GM23338 (cell line): ENCODE data around the gene ILKAP.

Experiments used
- CREB1 ChIP-seq: fragments of 250-450 bp; sonication (Bioruptor Pico); IDR thresholded peaks from 2 replicates; pipeline ENCODE4 v1.5.0; 2020; ENCODE audit warnings: low read depth, mild to moderate bottlenecking, moderate library complexity
- CTCF ChIP-seq, 2 experiments: fragments of 200-600 bp in 1 of 2; sonication (generic) in 1 of 2; conservative IDR thresholded peaks; 2 replicates each; pipeline versions ENCODE4 v1.5.1 to v1.6.1; 2016 to 2017; ENCODE audit warnings: antibody characterized with exemption in 2 of 2, low read depth in 2 of 2, mild to moderate bottlenecking in 2 of 2, moderate library complexity in 1 of 2
- EZH2 ChIP-seq: fragments of 200-600 bp; sonication (generic); IDR thresholded peaks from one replicate; pipeline ENCODE4 v1.8.0; 2017; ENCODE audit warnings: antibody characterized with exemption, mild to moderate bottlenecking, low read depth; ENCODE audit not compliant: unreplicated experiment
- EZH2phosphoT487 ChIP-seq: fragments of 200-600 bp; sonication (generic); IDR thresholded peaks from one replicate; pipeline ENCODE4 v1.8.1; 2018; ENCODE audit warnings: antibody characterized with exemption; ENCODE audit not compliant: unreplicated experiment
- JUNB ChIP-seq: IDR thresholded peaks from one replicate; pipeline ENCODE4 v1.6.1; 2016; ENCODE audit warnings: antibody characterized with exemption; ENCODE audit not compliant: unreplicated experiment
- NANOG ChIP-seq: IDR thresholded peaks from 2 replicates; pipeline ENCODE4 v1.6.1; 2016; ENCODE audit warnings: antibody characterized with exemption, borderline replicate concordance
- POLR2AphosphoS5 ChIP-seq: IDR thresholded peaks from 2 replicates; pipeline ENCODE4 v1.6.1; 2016; ENCODE audit warnings: antibody characterized with exemption, low read depth
- REST ChIP-seq: IDR thresholded peaks from one replicate; pipeline ENCODE4 v1.6.1; 2018; ENCODE audit warnings: antibody characterized with exemption; ENCODE audit not compliant: unreplicated experiment
- ZNF114 ChIP-seq: fragments of 250-450 bp; sonication (Bioruptor Pico); IDR thresholded peaks from 2 replicates; pipeline ENCODE4 v1.5.0; 2020; ENCODE audit warnings: mild to moderate bottlenecking, moderate library complexity
- ZNF331 ChIP-seq: fragments of 250-450 bp; sonication (Bioruptor Pico); IDR thresholded peaks from 2 replicates; pipeline ENCODE4 v1.5.0; 2020; ENCODE audit warnings: low read depth, mild to moderate bottlenecking, moderate library complexity
- TF ChIP-seq, protein P1 (sequence below): IDR thresholded peaks from 2 replicates; pipeline ENCODE4 v1.6.1; 2016; ENCODE audit warnings: antibody characterized with exemption

DNA sequence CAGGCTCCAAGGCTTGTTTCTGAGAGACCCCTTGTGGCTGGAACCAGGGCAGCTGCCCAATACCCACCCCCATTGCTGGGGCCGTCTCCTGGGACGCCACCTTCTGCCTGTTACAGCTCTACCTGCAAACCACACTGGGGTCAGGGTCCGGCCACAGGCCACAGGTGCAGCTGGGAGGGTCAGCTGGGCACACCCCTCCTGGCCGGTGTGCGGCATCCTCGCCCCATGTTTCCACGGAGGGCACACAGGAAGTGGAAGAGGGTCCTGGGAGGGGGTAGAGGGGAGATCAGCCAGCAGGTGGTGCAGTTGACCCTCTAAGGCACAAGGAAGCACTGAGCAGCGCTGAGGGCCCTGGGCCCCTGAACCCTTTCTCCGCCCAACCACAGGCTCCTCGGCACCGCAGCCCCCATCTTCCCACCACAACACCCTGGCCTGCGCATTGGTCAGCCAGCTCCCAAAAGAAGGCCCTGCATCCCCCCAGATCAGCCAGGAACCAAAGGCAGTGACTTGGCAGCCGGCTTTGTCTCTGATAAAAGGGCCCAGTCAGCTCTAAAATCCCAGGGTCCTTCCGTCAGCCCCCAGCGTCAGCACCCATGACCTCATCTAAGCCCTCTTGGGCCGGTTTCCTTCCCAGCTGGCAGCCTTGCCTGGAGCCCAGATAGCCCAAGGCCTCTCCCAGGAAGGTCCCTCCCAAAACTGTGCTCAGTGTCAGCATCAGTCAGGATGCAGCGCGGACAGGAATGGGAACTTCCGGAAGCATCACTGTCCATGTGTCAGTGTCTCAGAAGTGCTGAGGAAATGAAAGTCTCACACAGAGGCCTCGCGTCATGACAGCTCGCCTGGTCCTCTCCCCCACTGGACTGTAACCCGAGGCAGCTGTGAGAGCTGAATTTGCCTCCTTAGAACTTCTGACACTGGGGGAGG is 43.0 kb downstream of the ILKAP start:
- no peak for TF ChIP-seq EZH2
- no peak for TF ChIP-seq REST
- TF ChIP-seq EZH2phosphoT487 = no peak
- peak; percentile 57 to 62 for TF ChIP-seq CTCF (conservative IDR thresholded peaks at IDR 0.05; ENCODE audit: low read depth in 2 of 2)
- TF ChIP-seq ZNF331 (CRISPR knock-in tag) = no peak
- no peak for TF ChIP-seq POLR2AphosphoS5
- no peak for TF ChIP-seq NANOG
- TF ChIP-seq, protein P1, sequence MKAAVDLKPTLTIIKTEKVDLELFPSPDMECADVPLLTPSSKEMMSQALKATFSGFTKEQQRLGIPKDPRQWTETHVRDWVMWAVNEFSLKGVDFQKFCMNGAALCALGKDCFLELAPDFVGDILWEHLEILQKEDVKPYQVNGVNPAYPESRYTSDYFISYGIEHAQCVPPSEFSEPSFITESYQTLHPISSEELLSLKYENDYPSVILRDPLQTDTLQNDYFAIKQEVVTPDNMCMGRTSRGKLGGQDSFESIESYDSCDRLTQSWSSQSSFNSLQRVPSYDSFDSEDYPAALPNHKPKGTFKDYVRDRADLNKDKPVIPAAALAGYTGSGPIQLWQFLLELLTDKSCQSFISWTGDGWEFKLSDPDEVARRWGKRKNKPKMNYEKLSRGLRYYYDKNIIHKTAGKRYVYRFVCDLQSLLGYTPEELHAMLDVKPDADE = no peak
- TF ChIP-seq JUNB = no peak
- no peak for TF ChIP-seq CREB1 (CRISPR knock-in tag)
- TF ChIP-seq ZNF114 = no peak
